ENCODE measurements around the gene ALKBH7. TPM values are rescaled to one million over a fixed set of nuclear protein-coding genes. Genes with fewer than 3 reads are reported as not detected.

Gene ALKBH7
- total and polyA plus RNA-seq, 2 experiments from 2014 or later, result 75.4 to 76.1 TPM

GRCh38 chr19:6373813-6374108 lies 1.2 kb downstream of the ALKBH7 start (continued):
- TF ChIP-seq ZNF462 (CRISPR knock-in tag; IDR thresholded peaks at IDR 0.05) (no peak), ZNF114 (CRISPR knock-in tag; IDR thresholded peaks at IDR 0.05) (no peak)

GRCh38 chr19:6374161-6374709 lies 1.6 kb downstream of the ALKBH7 start:
- peaks cover 9% of the 10 kb centered on the region for H3K27me3 Mint-ChIP-seq (ENCODE audit: insufficient read depth, low read depth, poor library complexity)
- no peak overlapping the region for H3K27ac Mint-ChIP-seq
- no peaks in the 10 kb centered on the region for H3K79me2 ChIP-seq (replicated peaks; ENCODE audit: insufficient read depth)
- DNase-seq (ENCODE audit: low spot score), result no peak
- peaks cover 18% of the 10 kb centered on the region for H3K36me3 Mint-ChIP-seq (ENCODE audit: low read depth)
- no peak for TF ChIP-seq ZNF462 (CRISPR knock-in tag; IDR thresholded peaks at IDR 0.05)
- TF ChIP-seq CREB1 (CRISPR knock-in tag; IDR thresholded peaks at IDR 0.05; ENCODE audit: low read depth), result no peak
- TF ChIP-seq ZNF114 (CRISPR knock-in tag; IDR thresholded peaks at IDR 0.05), result no peak
- no peak overlapping the region for H2AFZ ChIP-seq
- H3K4me3 Mint-ChIP-seq, result peak overlapping the region; percentile 84
- peaks cover 22% of the 10 kb centered on the region for H3K4me1 Mint-ChIP-seq
- H3K36me3 ChIP-seq (ENCODE audit: insufficient read depth), result peaks cover 3% of the 10 kb centered on the region; the same call in 1 of the 2 replicates
- 0 out of 2 replicates have a peak, but pooled peaks cover 4% of the 10 kb centered on the region for H3F3A ChIP-seq (replicated peaks; ENCODE audit: low read depth)
- H3K9me3 Mint-ChIP-seq, result peaks cover 5% of the 10 kb centered on the region; the same call in 1 of the 3 replicates
- peak overlapping the region; percentile 71 for H3K4me2 ChIP-seq
- H3K27me3 ChIP-seq (ENCODE audit: insufficient read depth), result no peaks in the 10 kb centered on the region
- 0 out of 2 replicates have a peak, but pooled peaks cover 3% of the 10 kb centered on the region for H4K20me1 ChIP-seq (replicated peaks; ENCODE audit: insufficient read depth)
- peak overlapping the region; percentile 53 for H3K27ac ChIP-seq (ENCODE audit: low read depth)
- H3K4me1 ChIP-seq (ENCODE audit: insufficient read depth), result peaks cover 7% of the 10 kb centered on the region; the same call in 1 of the 2 replicates
- peak overlapping the region; percentile 49 for H3K4me3 ChIP-seq
- ATAC-seq, result no peak
- no peaks in the 10 kb centered on the region for H3K9me2 ChIP-seq (ENCODE audit: insufficient read depth)
